Testis (tissue), 3 donors: ENCODE measurements around the gene ITGA11. TPM values are rescaled to one million over a fixed set of nuclear protein-coding genes. Genes with fewer than 3 reads are reported as not detected.

Experiments used
- DNase-seq: peaks from one replicate; pipeline ENCODE4 v3.0.0-alpha.2; 2019
- H3K27ac ChIP-seq, 2 donors: fragments of 200-600 bp; sonication (generic); one replicate each; pipeline ENCODE4 v1.5.1; 2019
- H3K27me3 ChIP-seq: fragments of 200-600 bp; sonication (generic); one replicate; pipeline ENCODE4 v1.5.1; 2019
- H3K36me3 ChIP-seq: fragments of 200-600 bp; sonication (generic); one replicate; pipeline ENCODE4 v1.5.1; 2017; ENCODE audit warnings: low read depth; ENCODE audit errors: missing control alignments
- H3K4me1 ChIP-seq: fragments of 200-600 bp; sonication (generic); one replicate; pipeline ENCODE4 v1.5.1; 2019
- H3K4me3 ChIP-seq, 2 donors: fragments of 200-600 bp; sonication (generic); one replicate each; pipeline ENCODE4 v1.5.1; 2017 to 2019
- H3K9me3 ChIP-seq: fragments of 200-600 bp; sonication (generic); one replicate; pipeline ENCODE4 v1.5.1; 2017
- CTCF ChIP-seq, 3 experiments: fragments of 450-650 bp in 2 of 3; fragments of 200-600 bp in 1 of 3; sonication (generic) in 1 of 3; IDR thresholded peaks; one replicate each; pipeline ENCODE4 v1.5.1; 2016 to 2019; ENCODE audit warnings: antibody characterized with exemption in 3 of 3, mild to moderate bottlenecking in 2 of 3, moderate library complexity in 1 of 3
- POLR2A ChIP-seq: fragments of 450-650 bp; IDR thresholded peaks from one replicate; pipeline ENCODE4 v1.6.1; 2017; ENCODE audit warnings: antibody characterized with exemption, mild to moderate bottlenecking, moderate library complexity
- WGBS, 2 donors: methylation state at CpG; one replicate each; pipeline ENCODE4 v1.1.5; 2018; 5-methylcytosine and 5-hydroxymethylcytosine counted together
- intact Hi-C: fragments of 100-400 bp; cut with DNase I; formaldehyde crosslinking; loops from one replicate; pipeline ENCODE4 v1.15.1; 2023; ENCODE audit warnings: low total_unique reads
- polyA plus RNA-seq: library from polyadenylated mRNA; stranded (reverse); fragments of 350-450 nt; fragmentation: Illumina TruSeq; extraction: RNeasy Lipid Tissue Mini Kit (QIAGEN cat#74804); gene quantifications from one replicate; pipeline ENCODE4 v1.2.3, GENCODE V29; 2014; ENCODE audit warnings: low read depth, low replicate concordance; ENCODE audit not compliant: insufficient read depth
- total RNA-seq, 2 donors: library from RNA; depleted of rRNA; stranded (reverse); fragments of >200 nt; gene quantifications; one replicate each; pipeline ENCODE4 v1.2.3, GENCODE V29; 2016

Gene ITGA11
- total and polyA plus RNA-seq, 3 donors from 2014 or later = 4.3 to 6.6 (median 5.6) TPM

GRCh38 chr15:68421798-68422402, 10.1 kb downstream of the ITGA11 start:
- Histone ChIP-seq H3K4me1 (peaks cover 11% of the 10 kb centered on the region), H3K27me3 (no peaks in the 10 kb centered on the region), H3K9me3 (no peaks in the 10 kb centered on the region), H3K4me3 (no peak overlapping the region), H3K27ac (no peak overlapping the region), H3K36me3 (no peaks in the 10 kb centered on the region)
- intact Hi-C loops = no loop called here
- WGBS, 2 donors = 82 to 87% methylated on average over 14 of the region's 14 CpGs
- TF ChIP-seq CTCF (IDR thresholded peaks at IDR 0.05) (no peak), POLR2A (no peak)
- DNase-seq = no peak

- intact Hi-C loops = no loop called here
- WGBS, 2 donors = 59 to 75% methylated on average over 7 of the region's 7 CpGs
Observed at GRCh38 chr15:68421115-68421551, 10.8 kb downstream of the ITGA11 start.

GRCh38 chr15:68420186-68420684, 11.7 kb downstream of the ITGA11 start:
- no peaks in the 10 kb centered on the region for H3K36me3 ChIP-seq
- WGBS, 2 donors = 89 to 95% methylated on average over 4 of the region's 4 CpGs
- H3K27me3 ChIP-seq = no peaks in the 10 kb centered on the region
- no peak overlapping the region for H3K27ac ChIP-seq
- H3K4me1 ChIP-seq = peaks cover 11% of the 10 kb centered on the region
- DNase-seq = peak; percentile 0
- TF ChIP-seq CTCF (IDR thresholded peaks at IDR 0.05) (no peak), POLR2A (no peak)
- no peak overlapping the region for H3K4me3 ChIP-seq
- intact Hi-C loops = no loop called here
- H3K9me3 ChIP-seq = no peaks in the 10 kb centered on the region

More at GRCh38 chr15:68421115-68421551, 10.8 kb downstream of the ITGA11 start:
- H3K36me3 ChIP-seq = no peaks in the 10 kb centered on the region
- no peaks in the 10 kb centered on the region for H3K27me3 ChIP-seq
- no peaks in the 10 kb centered on the region for H3K9me3 ChIP-seq
- no peak overlapping the region for H3K4me3 ChIP-seq
- TF ChIP-seq POLR2A (no peak), CTCF (IDR thresholded peaks at IDR 0.05) (no peak)
- peaks cover 11% of the 10 kb centered on the region for H3K4me1 ChIP-seq
- H3K27ac ChIP-seq = no peak overlapping the region
- DNase-seq = peak; percentile 14

DNA sequence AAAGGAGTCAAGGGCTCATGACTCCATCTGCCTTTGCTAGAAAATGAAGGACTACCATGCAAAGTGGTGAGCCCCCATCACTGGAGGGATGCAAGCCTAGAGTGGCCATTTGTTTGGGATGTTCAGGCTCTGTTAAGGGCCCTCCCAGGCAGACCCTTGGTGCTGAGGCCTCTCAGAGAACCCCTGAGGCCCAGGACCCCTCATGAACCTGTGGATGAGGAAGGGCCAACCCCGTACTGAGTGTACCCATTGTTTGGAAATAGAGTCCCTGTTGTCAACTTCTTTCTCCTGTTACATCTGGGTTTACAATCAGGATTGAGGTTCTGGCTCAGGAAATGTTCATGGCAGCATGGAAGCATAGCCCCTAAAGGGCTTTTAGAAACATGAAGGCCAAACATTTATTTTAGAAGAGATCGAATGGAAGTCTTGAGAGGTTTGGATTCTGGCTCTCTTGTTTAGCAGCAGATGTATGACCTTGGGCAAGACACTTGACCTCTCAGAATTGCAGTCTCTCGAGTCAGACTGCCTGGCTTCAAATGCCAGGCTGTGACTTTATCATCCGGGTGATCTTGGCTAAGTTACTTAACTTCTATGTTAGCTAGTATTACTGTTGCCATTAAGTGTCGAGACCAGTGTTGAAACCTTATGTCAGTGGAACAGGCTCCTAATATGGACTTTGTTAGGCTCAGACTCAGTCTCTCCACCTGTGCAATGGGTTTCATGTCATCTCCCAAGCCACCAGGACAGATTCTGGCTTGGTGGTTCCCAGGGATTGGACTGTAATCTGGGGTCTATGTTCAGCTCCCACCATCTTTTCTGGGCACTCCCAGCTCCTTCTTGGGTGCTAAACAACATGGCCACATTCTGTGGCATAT, 12.4 kb downstream of the ITGA11 start:
- Histone ChIP-seq H3K36me3 (no peaks in the 10 kb centered on the region), H3K27me3 (no peaks in the 10 kb centered on the region), H3K27ac (no peak overlapping the region), H3K9me3 (no peaks in the 10 kb centered on the region), H3K4me3 (no peak overlapping the region), H3K4me1 (peaks cover 11% of the 10 kb centered on the region)
- no peak for TF ChIP-seq POLR2A
- no peak for TF ChIP-seq CTCF (IDR thresholded peaks at IDR 0.05)
- peak; percentile 2 for DNase-seq
- 85 to 90% methylated on average over 5 of the region's 5 CpGs for WGBS, 2 donors
- intact Hi-C loops = no loop called here
